ENCODE data around the gene NTN3.
"Not testable (repeated sequence)": the region's sequence is repeated elsewhere in the genome, so short reads cannot be mapped to it uniquely, and the experiment has no call there.

NTN3 gene

GRCh38 chr16:2479996-2480395 lies 8.9 kb downstream of the NTN3 start:
- FAIRE-seq = not testable (repeated sequence)

- FAIRE-seq = no peak
These were observed 9.9 kb downstream of the NTN3 start for GRCh38 chr16:2480948-2481347.

- no peak for FAIRE-seq
These were observed 10.6 kb downstream of the NTN3 start for GRCh38 chr16:2481676-2482075.

- no peak for FAIRE-seq
These were observed 11.2 kb downstream of the NTN3 start for GRCh38 chr16:2482249-2482648.

- no peak for FAIRE-seq
These were observed 11.8 kb downstream of the NTN3 start for GRCh38 chr16:2482708-2483534.

GRCh38 chr16:2483939-2484897 lies 13.1 kb downstream of the NTN3 start:
- FAIRE-seq = no peak

- no peak for FAIRE-seq
These were observed 13.9 kb downstream of the NTN3 start for GRCh38 chr16:2484898-2485508.

GRCh38 chr16:2485811-2486507 lies 14.9 kb downstream of the NTN3 start:
- FAIRE-seq = no peak

- FAIRE-seq = no peak
These were observed 15.8 kb downstream of the NTN3 start for GRCh38 chr16:2486645-2487516.

GRCh38 chr16:2487517-2487842 lies 16.4 kb downstream of the NTN3 start:
- FAIRE-seq = no peak

- no peak for FAIRE-seq
These were observed 16.9 kb downstream of the NTN3 start for GRCh38 chr16:2487903-2488531.

- FAIRE-seq = no peak
These were observed 18.5 kb downstream of the NTN3 start for GRCh38 chr16:2489581-2489980.

- FAIRE-seq = no peak
These were observed 19.4 kb downstream of the NTN3 start for GRCh38 chr16:2490190-2491105.

- no peak for FAIRE-seq
These were observed 21.2 kb downstream of the NTN3 start for GRCh38 chr16:2492292-2492691.

- FAIRE-seq = no peak
These were observed 22.5 kb downstream of the NTN3 start for GRCh38 chr16:2493605-2494004.

- FAIRE-seq = no peak
These were observed 23.5 kb downstream of the NTN3 start for GRCh38 chr16:2494616-2495015.

- FAIRE-seq = no peak
These were observed 23.9 kb downstream of the NTN3 start for GRCh38 chr16:2495041-2495440.

GRCh38 chr16:2496223-2497115 lies 25.4 kb downstream of the NTN3 start:
- FAIRE-seq = no peak

GRCh38 chr16:2497116-2497630 lies 26.1 kb downstream of the NTN3 start:
- no peak for FAIRE-seq
